SK-N-SH (cell line): ENCODE data around the gene MGAT5. TPM values are rescaled to one million over a fixed set of nuclear protein-coding genes. Genes with fewer than 3 reads are reported as not detected.

Experiments
- CTCF ChIA-PET: fragments of 300-600, 350-600 bp; formaldehyde crosslinking; extraction: SDS; loops from one replicate; lab custom pipeline; 2021; lab: Yijun Ruan, JAX
- POLR2A ChIA-PET: fragments of 350-600 bp; sonication (Branson Sonifier 250); formaldehyde crosslinking; extraction: SDS; loops from one replicate; lab custom pipeline; 2020; ENCODE audit warnings: antibody characterized with exemption, inconsistent platforms; lab: Yijun Ruan, JAX
- DNase-seq: peaks from one replicate; pipeline ENCODE4 v3.0.0; 2012
- H2AFZ ChIP-seq: fragments of 200-600 bp; sonication (generic); 2 replicates; pipeline ENCODE4 v1.8.1; 2016; ENCODE audit warnings: antibody characterized with exemption, mild to moderate bottlenecking, low read depth
- H3F3A ChIP-seq: fragments of 200-600 bp; sonication (generic); replicated peaks from 2 replicates; pipeline ENCODE3; 2016; ENCODE audit warnings: antibody characterized with exemption, mild to moderate bottlenecking; ENCODE audit not compliant: insufficient read depth
- H3K27ac ChIP-seq, 2 experiments: fragments of 200-500 bp in 1 of 2; fragments of 200-600 bp in 1 of 2; sonication (Bioruptor generic) in 1 of 2; sonication (generic), shearing (Covaris generic) in 1 of 2; 2 replicates each; pipeline versions ENCODE4 v1.5.1 to v1.6.1; 2014 to 2016; ENCODE audit warnings: low read depth in 2 of 2, inconsistent platforms in 1 of 2, low read length in 1 of 2, mild to moderate bottlenecking in 1 of 2, mixed read lengths in 1 of 2
- H3K27me3 ChIP-seq: fragments of 200-600 bp; sonication (generic), shearing (Covaris generic); 2 replicates; pipeline ENCODE4 v1.6.1; 2016; ENCODE audit warnings: mixed run types; ENCODE audit not compliant: insufficient read depth
- H3K36me3 ChIP-seq, 2 experiments: fragments of 200-500 bp in 1 of 2; fragments of 200-600 bp in 1 of 2; sonication (Bioruptor generic) in 1 of 2; sonication (generic) in 1 of 2; replicated peaks in 1 of 2; 2 replicates each; pipeline versions ENCODE3 to v1.5.1; 2014 to 2016; ENCODE audit warnings: low read length in 1 of 2, mild to moderate bottlenecking in 1 of 2; ENCODE audit not compliant: insufficient read depth in 2 of 2, control insufficient read depth in 1 of 2
- H3K4me1 ChIP-seq, 2 experiments: fragments of 200-500 bp in 1 of 2; fragments of 200-600 bp in 1 of 2; sonication (Bioruptor generic) in 1 of 2; sonication (generic), shearing (Covaris generic) in 1 of 2; 2 replicates each; pipeline versions ENCODE4 v1.5.1 to v1.6.1; 2014 to 2016; ENCODE audit warnings: low read depth in 1 of 2, low read length in 1 of 2, mixed run types in 1 of 2; ENCODE audit not compliant: insufficient read depth in 2 of 2, control insufficient read depth in 1 of 2
- H3K4me2 ChIP-seq: fragments of 200-600 bp; sonication (generic), shearing (Covaris generic); 2 replicates; pipeline ENCODE4 v1.6.1; 2017; ENCODE audit warnings: mixed run types
- H3K4me3 ChIP-seq, 2 experiments: fragments of 200-500 bp in 1 of 2; fragments of 200-600 bp in 1 of 2; sonication (Bioruptor generic) in 1 of 2; sonication (generic), shearing (Covaris generic) in 1 of 2; 2 replicates each; pipeline versions ENCODE4 v1.5.1 to v1.8.1; 2014 to 2016; ENCODE audit warnings: low read depth in 2 of 2, inconsistent platforms in 1 of 2, low read length in 1 of 2, mild to moderate bottlenecking in 1 of 2, mixed read lengths in 1 of 2, moderate library complexity in 1 of 2
- H3K79me2 ChIP-seq: fragments of 200-600 bp; sonication (generic); 2 replicates; pipeline ENCODE4 v1.8.1; 2017; ENCODE audit warnings: mild to moderate bottlenecking; ENCODE audit not compliant: insufficient read depth
- H3K9ac ChIP-seq: fragments of 200-600 bp; sonication (generic); 2 replicates; pipeline ENCODE4 v1.6.1; 2017; ENCODE audit warnings: mixed run types
- H3K9me2 ChIP-seq: fragments of 200-600 bp; sonication (generic); 2 replicates; pipeline ENCODE4 v1.6.1; 2017; ENCODE audit warnings: mixed run types
- H3K9me3 ChIP-seq: fragments of 200-600 bp; sonication (generic); 2 replicates; pipeline ENCODE4 v1.6.1; 2017; ENCODE audit warnings: mixed run types, mild to moderate bottlenecking, moderate library complexity
- H4K20me1 ChIP-seq: fragments of 200-600 bp; sonication (generic); 2 replicates; pipeline ENCODE4 v1.6.1; 2017; ENCODE audit warnings: mild to moderate bottlenecking, mixed run types; ENCODE audit not compliant: insufficient read depth
- CHD2 ChIP-seq: fragments of 150-350 bp; IDR thresholded peaks from 2 replicates; pipeline ENCODE4 v1.6.1; 2018; ENCODE audit warnings: low read length; ENCODE audit not compliant: partially characterized antibody
- ELF1 ChIP-seq: IDR thresholded peaks from 2 replicates; pipeline ENCODE4 v1.4.0; 2012
- EZH2phosphoT487 ChIP-seq: fragments of 200-600 bp; sonication (generic); IDR thresholded peaks from 2 replicates; pipeline ENCODE4 v1.6.1; 2017; ENCODE audit warnings: low read depth, mixed run types, mild to moderate bottlenecking, antibody characterized with exemption, moderate library complexity, borderline replicate concordance
- JUND ChIP-seq: IDR thresholded peaks from 2 replicates; pipeline ENCODE4 v1.4.0; 2012
- MXI1 ChIP-seq: IDR thresholded peaks from 2 replicates; pipeline ENCODE4 v1.6.1; 2012; ENCODE audit warnings: mild to moderate bottlenecking, low read depth, low read length, improper control_type of control experiment
- RAD21 ChIP-seq: IDR thresholded peaks from 2 replicates; pipeline ENCODE4 v1.6.1; 2012; ENCODE audit warnings: mild to moderate bottlenecking, low read length
- TCF12 ChIP-seq: IDR thresholded peaks from 2 replicates; pipeline ENCODE4 v1.4.0; 2012
- YY1 ChIP-seq: IDR thresholded peaks from 2 replicates; pipeline ENCODE4 v1.4.0; 2012; ENCODE audit warnings: low read depth, mild to moderate bottlenecking
- WGBS: methylation state at CpG from one replicate; pipeline ENCODE4 v1.1.6; 2017; ENCODE audit warnings: low lambda C conversion rate; 5-methylcytosine and 5-hydroxymethylcytosine counted together
- polyA plus RNA-seq, 3 experiments: library from polyadenylated mRNA; depleted of rRNA; stranded (reverse); fragments of >200 nt; gene quantifications; 2 replicates each; pipeline ENCODE4 v1.2.3, GENCODE V29; 2012
- TF ChIP-seq, protein P1 (sequence below): IDR thresholded peaks from 2 replicates; pipeline ENCODE4 v1.4.0; 2012; ENCODE audit warnings: low read depth, borderline replicate concordance
- TF ChIP-seq, protein P2 (sequence below): fragments of 200-600 bp; sonication (generic); IDR thresholded peaks from 2 replicates; pipeline ENCODE4 v1.6.1; 2017; ENCODE audit warnings: antibody characterized with exemption, mild to moderate bottlenecking, moderate library complexity
- TF ChIP-seq, protein P3 (sequence below): IDR thresholded peaks from 2 replicates; pipeline ENCODE4 v1.4.0; 2012; ENCODE audit warnings: low read depth
- TF ChIP-seq, protein P4 (sequence below): IDR thresholded peaks from 2 replicates; pipeline ENCODE4 v1.4.0; 2012; ENCODE audit warnings: low read depth, borderline replicate concordance
- TF ChIP-seq, protein P5 (sequence below): IDR thresholded peaks from 2 replicates; pipeline ENCODE4; 2012

MGAT5 gene
- polyA plus RNA-seq, 1 of the 3 experiments (the other 2 are of a cell fraction), result 18.2 TPM

DNA sequence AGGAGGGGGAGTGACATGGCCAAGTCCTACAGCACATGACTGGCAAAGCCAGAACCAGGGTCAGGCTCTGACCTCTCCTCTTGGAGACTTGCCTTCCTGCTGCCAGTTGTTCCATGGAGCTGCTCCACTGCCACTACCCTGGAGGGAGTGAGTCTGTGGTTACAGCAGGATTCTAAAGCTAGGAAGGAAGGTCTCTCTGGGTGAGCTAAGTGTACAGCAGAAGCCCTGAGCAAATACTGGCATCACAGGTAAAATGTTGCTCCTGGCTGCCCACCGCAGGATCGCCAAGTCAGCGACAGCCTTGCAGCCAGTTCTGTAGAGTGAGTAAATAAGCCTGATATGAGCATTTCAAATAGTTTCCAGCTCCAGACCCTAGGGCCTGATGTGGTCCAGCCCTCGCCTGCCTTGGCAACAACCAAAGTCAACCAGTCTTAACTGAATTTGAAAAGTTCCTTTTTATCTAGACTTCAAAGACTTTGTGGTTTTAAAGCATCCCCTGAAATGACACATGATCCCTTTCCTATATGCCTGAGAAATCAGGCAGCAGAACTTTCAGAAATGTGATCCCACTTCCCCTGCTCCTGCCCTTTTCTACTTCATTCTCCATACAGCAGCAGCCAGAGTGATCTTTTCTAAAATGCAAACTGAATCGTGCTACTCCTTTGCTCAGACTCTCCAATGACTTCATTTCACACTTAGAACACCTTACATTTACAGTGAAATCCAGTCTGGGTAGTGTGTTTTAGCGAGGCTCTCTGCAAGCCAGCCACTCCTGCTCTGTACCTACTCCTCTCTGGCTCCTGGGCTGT, 114.3 kb downstream of the MGAT5 start:
- Histone ChIP-seq H3K4me2 (no peak overlapping the region), H3K4me1 (peaks cover 4 to 46% of the 10 kb centered on the region in 2 experiments; a peak in 2 of 4 replicates), H3F3A (no peaks in the 10 kb centered on the region), H3K4me3 (no peak overlapping the region)
- TF ChIP-seq, protein P1, sequence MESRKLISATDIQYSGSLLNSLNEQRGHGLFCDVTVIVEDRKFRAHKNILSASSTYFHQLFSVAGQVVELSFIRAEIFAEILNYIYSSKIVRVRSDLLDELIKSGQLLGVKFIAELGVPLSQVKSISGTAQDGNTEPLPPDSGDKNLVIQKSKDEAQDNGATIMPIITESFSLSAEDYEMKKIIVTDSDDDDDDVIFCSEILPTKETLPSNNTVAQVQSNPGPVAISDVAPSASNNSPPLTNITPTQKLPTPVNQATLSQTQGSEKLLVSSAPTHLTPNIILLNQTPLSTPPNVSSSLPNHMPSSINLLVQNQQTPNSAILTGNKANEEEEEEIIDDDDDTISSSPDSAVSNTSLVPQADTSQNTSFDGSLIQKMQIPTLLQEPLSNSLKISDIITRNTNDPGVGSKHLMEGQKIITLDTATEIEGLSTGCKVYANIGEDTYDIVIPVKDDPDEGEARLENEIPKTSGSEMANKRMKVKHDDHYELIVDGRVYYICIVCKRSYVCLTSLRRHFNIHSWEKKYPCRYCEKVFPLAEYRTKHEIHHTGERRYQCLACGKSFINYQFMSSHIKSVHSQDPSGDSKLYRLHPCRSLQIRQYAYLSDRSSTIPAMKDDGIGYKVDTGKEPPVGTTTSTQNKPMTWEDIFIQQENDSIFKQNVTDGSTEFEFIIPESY, result no peak
- TF ChIP-seq, protein P2, sequence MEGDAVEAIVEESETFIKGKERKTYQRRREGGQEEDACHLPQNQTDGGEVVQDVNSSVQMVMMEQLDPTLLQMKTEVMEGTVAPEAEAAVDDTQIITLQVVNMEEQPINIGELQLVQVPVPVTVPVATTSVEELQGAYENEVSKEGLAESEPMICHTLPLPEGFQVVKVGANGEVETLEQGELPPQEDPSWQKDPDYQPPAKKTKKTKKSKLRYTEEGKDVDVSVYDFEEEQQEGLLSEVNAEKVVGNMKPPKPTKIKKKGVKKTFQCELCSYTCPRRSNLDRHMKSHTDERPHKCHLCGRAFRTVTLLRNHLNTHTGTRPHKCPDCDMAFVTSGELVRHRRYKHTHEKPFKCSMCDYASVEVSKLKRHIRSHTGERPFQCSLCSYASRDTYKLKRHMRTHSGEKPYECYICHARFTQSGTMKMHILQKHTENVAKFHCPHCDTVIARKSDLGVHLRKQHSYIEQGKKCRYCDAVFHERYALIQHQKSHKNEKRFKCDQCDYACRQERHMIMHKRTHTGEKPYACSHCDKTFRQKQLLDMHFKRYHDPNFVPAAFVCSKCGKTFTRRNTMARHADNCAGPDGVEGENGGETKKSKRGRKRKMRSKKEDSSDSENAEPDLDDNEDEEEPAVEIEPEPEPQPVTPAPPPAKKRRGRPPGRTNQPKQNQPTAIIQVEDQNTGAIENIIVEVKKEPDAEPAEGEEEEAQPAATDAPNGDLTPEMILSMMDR, result no peak
- peak; percentile 8; the same call in 1 of the 2 replicates for TF ChIP-seq TCF12
- TF ChIP-seq, protein P3, sequence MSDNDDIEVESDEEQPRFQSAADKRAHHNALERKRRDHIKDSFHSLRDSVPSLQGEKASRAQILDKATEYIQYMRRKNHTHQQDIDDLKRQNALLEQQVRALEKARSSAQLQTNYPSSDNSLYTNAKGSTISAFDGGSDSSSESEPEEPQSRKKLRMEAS, result no peak
- TF ChIP-seq YY1, result no peak
- TF ChIP-seq ELF1, result no peak
- TF ChIP-seq JUND, result no peak
- TF ChIP-seq RAD21, result no peak
- no peak for TF ChIP-seq MXI1
- TF ChIP-seq, protein P4, sequence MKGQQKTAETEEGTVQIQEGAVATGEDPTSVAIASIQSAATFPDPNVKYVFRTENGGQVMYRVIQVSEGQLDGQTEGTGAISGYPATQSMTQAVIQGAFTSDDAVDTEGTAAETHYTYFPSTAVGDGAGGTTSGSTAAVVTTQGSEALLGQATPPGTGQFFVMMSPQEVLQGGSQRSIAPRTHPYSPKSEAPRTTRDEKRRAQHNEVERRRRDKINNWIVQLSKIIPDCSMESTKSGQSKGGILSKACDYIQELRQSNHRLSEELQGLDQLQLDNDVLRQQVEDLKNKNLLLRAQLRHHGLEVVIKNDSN, result no peak
- TF ChIP-seq EZH2phosphoT487, result no peak
- no peak for TF ChIP-seq CHD2
- TF ChIP-seq, protein P5, sequence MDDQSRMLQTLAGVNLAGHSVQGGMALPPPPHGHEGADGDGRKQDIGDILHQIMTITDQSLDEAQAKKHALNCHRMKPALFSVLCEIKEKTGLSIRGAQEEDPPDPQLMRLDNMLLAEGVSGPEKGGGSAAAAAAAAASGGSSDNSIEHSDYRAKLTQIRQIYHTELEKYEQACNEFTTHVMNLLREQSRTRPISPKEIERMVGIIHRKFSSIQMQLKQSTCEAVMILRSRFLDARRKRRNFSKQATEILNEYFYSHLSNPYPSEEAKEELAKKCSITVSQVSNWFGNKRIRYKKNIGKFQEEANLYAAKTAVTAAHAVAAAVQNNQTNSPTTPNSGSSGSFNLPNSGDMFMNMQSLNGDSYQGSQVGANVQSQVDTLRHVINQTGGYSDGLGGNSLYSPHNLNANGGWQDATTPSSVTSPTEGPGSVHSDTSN, result 0 out of 2 replicates have a peak, but pooled peaks have one; percentile 13
- TF ChIP-seq, all 33 proteins: peak for 2
- peak overlapping the region in 1 of 2 experiments; percentile 50; a peak in 1 of 4 replicates for H3K27ac ChIP-seq
- ChIA-PET CTCF (interaction anchor here (0.9 to 4.0 kb wide), 7 partner anchors 9 to 250 kb away, joined by 4 to 18 read pairs (median 5); no protein-coding TSS in a partner anchor), POLR2A (no interaction called here)
- H3K79me2 ChIP-seq, result no peaks in the 10 kb centered on the region
- peaks cover 0 to 6% of the 10 kb centered on the region in 2 experiments for H3K36me3 ChIP-seq
- H3K9me2 ChIP-seq, result no peaks in the 10 kb centered on the region
- no peak overlapping the region for H2AFZ ChIP-seq
- WGBS, result 78% methylated on average over 6 of the region's 6 CpGs
- no peaks in the 10 kb centered on the region for H3K9me3 ChIP-seq
- H3K27me3 ChIP-seq, result no peaks in the 10 kb centered on the region
- H3K9ac ChIP-seq, result no peak overlapping the region
- no peak for DNase-seq
- H4K20me1 ChIP-seq, result no peaks in the 10 kb centered on the region
